AG04449 (cell line): ENCODE data around the gene TMEM239.
A peak's percentile ranks its signal among the peaks of the same experiment; 100 is the strongest.
"Not testable (repeated sequence)": the region's sequence is repeated elsewhere in the genome, so short reads cannot be mapped to it uniquely, and the experiment has no call there.

Experiments
- CTCF ChIA-PET: fragments of 350-600 bp; formaldehyde crosslinking; extraction: SDS; loops from one replicate; lab custom pipeline; 2021; ENCODE audit warnings: antibody characterized with exemption; lab: Yijun Ruan, JAX
- POLR2A ChIA-PET: fragments of 400-600, 350-600 bp; formaldehyde crosslinking; extraction: SDS; loops from one replicate; lab custom pipeline; 2020; ENCODE audit warnings: antibody characterized with exemption, inconsistent platforms; lab: Yijun Ruan, JAX
- DNase-seq: peaks from one replicate; pipeline ENCODE4 v3.0.0-alpha.2; 2010; ENCODE audit warnings: low read depth, low spot score
- H3K4me3 ChIP-seq: 2 replicates; pipeline ENCODE4 v1.5.1; 2011; ENCODE audit warnings: low read depth, mild to moderate bottlenecking, control low read depth, low read length
- CTCF ChIP-seq: IDR thresholded peaks from one replicate; pipeline ENCODE4 v1.5.1; 2011; ENCODE audit warnings: mild to moderate bottlenecking, moderate library complexity, low read length, control low read depth, inconsistent platforms; ENCODE audit not compliant: insufficient read depth; ENCODE audit errors: missing control alignments

TMEM239 gene

GRCh38 chr20:2804852-2805688 is 11.1 kb upstream of the TMEM239 start:
- CTCF ChIA-PET, result interaction anchor here (1.0 kb wide), 1 partner anchor 47 kb away, joined by 3 read pairs; no protein-coding TSS in a partner anchor
- DNase-seq, result no peak
- POLR2A ChIA-PET, result no interaction called here
- no peak for TF ChIP-seq CTCF
- H3K4me3 ChIP-seq, result peak overlapping the region; percentile 3; the same call in 1 of the 2 replicates

DNA sequence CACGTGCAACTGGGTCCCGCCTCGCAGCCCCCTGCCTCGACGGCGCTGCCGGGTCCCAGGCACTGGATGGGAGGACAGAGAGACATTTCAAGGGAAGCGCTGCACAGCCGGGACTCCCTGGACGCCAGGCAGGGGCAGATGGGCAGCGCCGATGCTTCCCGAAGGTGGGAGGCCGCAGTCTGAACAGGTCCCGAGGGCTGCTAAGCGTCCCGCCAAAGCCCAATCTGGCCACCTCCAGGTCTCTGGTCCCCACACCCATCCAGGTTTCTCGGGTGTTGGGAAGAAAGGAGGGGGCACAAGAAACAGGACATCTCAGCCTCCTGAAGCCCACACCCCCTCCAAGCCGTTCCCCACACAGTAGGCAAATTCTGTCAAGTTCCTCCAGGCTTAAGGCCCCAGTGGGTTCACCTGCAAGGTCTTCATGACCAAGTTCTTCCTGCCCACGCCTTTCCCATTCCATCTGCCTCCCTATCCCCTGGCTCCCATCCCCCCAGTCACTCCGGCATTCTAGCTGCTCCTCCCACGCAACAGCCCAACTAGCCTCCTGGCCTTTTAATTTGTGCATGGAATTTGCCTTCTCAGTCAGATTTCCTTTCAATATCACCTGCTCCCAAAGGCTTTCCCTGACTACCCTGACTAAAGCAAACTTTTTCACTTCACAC is 10.3 kb upstream of the TMEM239 start:
- ChIA-PET POLR2A (no interaction called here), CTCF (interaction anchor here (1.0 kb wide), 1 partner anchor 46 kb away, joined by 3 read pairs; no protein-coding TSS in a partner anchor)
- no peak for DNase-seq
- TF ChIP-seq CTCF, result no peak
- no peak overlapping the region for H3K4me3 ChIP-seq

DNA sequence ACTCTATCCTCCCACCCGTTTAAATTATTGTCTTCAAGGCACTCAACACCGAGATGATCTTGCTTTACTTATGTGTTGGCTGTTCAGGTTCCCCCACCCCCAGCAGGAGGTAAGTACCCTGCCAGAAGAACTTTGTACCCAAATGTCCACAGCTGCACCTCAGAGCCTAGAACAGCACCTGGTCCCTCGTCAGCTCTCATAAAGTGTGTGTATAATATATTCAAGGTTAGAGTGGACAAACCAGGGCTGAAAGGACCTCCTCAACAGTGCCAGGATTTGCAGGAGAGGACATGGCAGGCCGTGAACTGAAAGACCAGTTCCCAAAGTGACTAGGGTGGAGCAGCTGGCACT is 9.8 kb upstream of the TMEM239 start:
- DNase-seq, result no peak
- no peak overlapping the region for H3K4me3 ChIP-seq
- ChIA-PET POLR2A (no interaction called here), CTCF (interaction anchor here (1.0 kb wide), 1 partner anchor 46 kb away, joined by 3 read pairs; no protein-coding TSS in a partner anchor)
- no peak for TF ChIP-seq CTCF

- no peak overlapping the region for H3K4me3 ChIP-seq
- no peak for DNase-seq
- CTCF ChIA-PET, result no interaction called here
- POLR2A ChIA-PET, result no interaction called here
- TF ChIP-seq CTCF, result no peak
Observed at GRCh38 chr20:2807019-2807418, 9.1 kb upstream of the TMEM239 start.

- CTCF ChIA-PET, POLR2A ChIA-PET: not testable (repeated sequence)
Observed at GRCh38 chr20:2807929-2808328, 8.2 kb upstream of the TMEM239 start.

DNA sequence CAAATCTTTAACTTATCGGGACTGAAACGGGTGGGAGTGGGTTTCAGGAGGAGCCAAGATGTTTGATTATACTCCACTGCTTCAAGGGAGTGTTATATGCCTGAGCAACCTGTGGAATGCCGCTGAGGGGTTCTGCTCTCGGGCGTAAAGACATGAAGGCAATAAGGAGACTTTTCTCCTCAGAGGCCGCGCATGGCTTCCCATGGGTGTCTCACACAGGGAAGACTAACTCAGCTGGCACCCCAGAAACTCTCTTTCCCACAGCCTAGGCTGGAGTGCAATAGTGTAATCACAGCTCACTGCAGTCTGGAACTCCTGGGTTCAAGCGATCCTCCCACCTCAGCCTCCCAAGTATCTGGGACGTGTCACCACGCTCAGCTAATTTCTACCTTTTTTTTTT is 6.5 kb upstream of the TMEM239 start:
- CTCF ChIA-PET, result no interaction called here
- DNase-seq, result no peak
- no peak for TF ChIP-seq CTCF
- POLR2A ChIA-PET, result no interaction called here
- no peak overlapping the region for H3K4me3 ChIP-seq

More at GRCh38 chr20:2807929-2808328, 8.2 kb upstream of the TMEM239 start:
- DNase-seq, H3K4me3 ChIP-seq: not testable (repeated sequence)
